Spleen (tissue), 7 donors: ENCODE data around the gene MEIS3.
"Not testable (repeated sequence)": the region's sequence is repeated elsewhere in the genome, so short reads cannot be mapped to it uniquely, and the experiment has no call there.

ENCODE experiments used
- CTCF ChIP-seq, 11 experiments: fragments of 200-600 bp in 7 of 11; fragments of 450-650 bp in 4 of 11; sonication (generic) in 4 of 11; IDR thresholded peaks in 8 of 11; conservative IDR thresholded peaks in 3 of 11; 1 replicate in 7 of 11; 2 replicates in 4 of 11; pipeline versions ENCODE4 v1.4.0 to v1.8.0; 2016 to 2021; ENCODE audit warnings: antibody characterized with exemption in 11 of 11, inconsistent platforms in 4 of 11, mild to moderate bottlenecking in 1 of 11
- POLR2AphosphoS5 ChIP-seq, 3 donors: sonication (generic); formaldehyde crosslinking; IDR thresholded peaks; one replicate each; pipeline ENCODE4 v1.5.1; 2017; ENCODE audit warnings: antibody characterized with exemption in 3 of 3
- donor health status: DM: no; HTN: no; CAD: no; lungs with moderate emphysema.
- donor health status: DM: no; HTN: no; CAD: no.
- donor health status: DM: no; HTN: no; CAD: no.

- TF ChIP-seq CTCF (IDR thresholded peaks at IDR 0.05 in 8 of 11, conservative IDR thresholded peaks at IDR 0.05 in 3 of 11); POLR2AphosphoS5 (IDR thresholded peaks at IDR 0.05): not testable (repeated sequence)
These were observed 34.8 kb downstream of the MEIS3 start for GRCh38 chr19:47384533-47384932.
